ENCODE measurements around the gene DPH5.

Gene DPH5

DNA sequence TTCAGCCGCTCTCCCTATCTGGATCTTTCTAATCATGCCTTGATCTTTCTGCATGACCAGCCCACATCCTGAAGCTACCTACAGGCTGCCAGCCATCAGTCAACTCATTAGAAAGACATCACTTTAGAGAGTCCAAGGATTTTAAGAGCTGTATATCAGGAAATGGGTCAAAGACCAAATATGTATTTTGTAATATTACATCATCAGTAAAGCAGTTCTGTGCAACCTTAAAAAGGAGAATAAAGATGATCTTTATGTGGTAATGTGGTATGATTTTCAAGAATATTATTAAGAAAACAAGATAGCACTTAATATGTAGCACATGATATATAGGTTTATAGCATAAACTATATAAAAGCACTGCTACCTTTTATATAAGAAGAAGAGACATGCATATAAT is 82.1 kb downstream of the DPH5 start:
- no peak for DNase-seq (ENCODE audit: low read depth in 4 of 4, low spot score in 1 of 4)

DNA sequence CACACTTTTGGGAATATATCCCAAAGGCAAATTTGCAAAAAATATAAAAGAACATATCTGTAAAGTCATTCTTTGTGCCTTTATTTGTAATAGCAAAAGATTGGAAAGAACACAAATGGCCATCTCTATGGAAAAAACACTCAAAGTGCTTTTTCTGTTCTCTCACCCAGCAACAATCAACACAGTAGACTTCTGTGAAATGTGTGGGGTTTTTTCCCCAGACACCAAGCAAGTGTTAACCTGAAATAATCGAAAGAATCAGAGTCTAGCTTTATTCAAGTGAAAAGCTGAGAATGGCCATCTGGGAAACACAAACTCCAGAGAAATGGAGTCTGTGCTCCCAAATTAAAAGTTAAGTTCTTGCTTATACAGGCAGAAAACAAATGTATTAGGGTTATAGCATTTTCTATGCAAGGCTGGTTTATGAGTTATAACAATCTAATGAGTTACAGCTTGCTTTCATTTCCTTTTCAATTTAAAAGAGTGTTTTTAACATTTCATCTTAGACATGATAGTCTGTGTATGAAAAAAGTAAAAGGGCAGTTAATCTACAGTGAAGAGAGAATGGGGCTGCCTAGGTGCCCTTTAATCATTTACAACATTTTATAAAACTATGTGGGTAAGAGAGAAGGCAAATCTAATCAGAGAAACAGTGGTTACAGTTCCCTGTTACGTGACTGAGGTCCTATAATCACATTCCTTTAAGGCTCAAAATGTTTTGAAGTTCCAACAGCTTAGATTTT is 83.1 kb downstream of the DPH5 start:
- no peak for DNase-seq (ENCODE audit: low read depth in 4 of 4, low spot score in 1 of 4)

DNA sequence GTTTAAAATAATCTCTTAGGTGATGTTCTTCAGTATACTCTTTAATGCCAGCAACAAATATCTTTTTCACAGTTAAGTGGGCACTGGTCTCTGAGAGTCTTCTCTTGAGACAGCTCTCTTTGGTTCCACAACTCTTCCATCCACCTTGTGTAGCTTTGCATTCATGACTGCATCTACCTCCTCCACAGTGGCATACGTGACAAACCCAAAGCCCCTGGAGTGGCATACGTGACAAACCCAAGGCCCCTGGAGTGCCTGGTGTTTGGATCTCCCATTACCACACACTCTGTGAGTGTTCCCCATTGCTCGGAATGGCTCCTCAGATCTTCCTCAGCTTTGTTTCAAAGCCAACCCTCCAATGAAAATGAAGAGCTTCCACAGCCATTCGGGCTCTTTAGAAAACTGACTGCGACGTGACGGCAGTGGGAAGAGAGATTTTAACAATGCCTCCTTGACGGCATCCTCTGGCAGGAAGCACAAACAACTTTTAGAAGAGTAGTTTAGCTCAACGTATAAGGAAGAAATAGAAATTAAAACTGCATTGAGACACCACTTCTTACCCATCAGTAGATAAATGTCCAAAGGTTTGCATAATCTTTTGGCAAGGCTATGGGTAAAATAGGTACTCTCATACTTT is 83.9 kb downstream of the DPH5 start:
- DNase-seq (ENCODE audit: low read depth in 4 of 4, low spot score in 1 of 4) = no peak

GRCh38 chr1:100941098-100941527 is 84.5 kb downstream of the DPH5 start:
- no peak for DNase-seq (ENCODE audit: low read depth in 4 of 4, low spot score in 1 of 4)
